PC-3 (cell line): ENCODE measurements around the gene TPRG1. TPM values are rescaled to one million over a fixed set of nuclear protein-coding genes. Genes with fewer than 3 reads are reported as not detected.

Source experiments
- ATAC-seq: fragments of 200-7000 bp; cut with Tn5 transposase; 2 replicates; pipeline ENCODE4 v1.9.1; 2020; ENCODE audit warnings: mild to moderate bottlenecking, moderate library complexity
- BruUV-seq: library from RNA; stranded (reverse); fragments of 400-500 nt; replicated peaks from 2 replicates; lab custom pipeline; 2021; lab: Mats Ljungman, UMichigan
- CTCF ChIA-PET: fragments of 300-600 bp; sonication (Branson Sonifier 250); formaldehyde crosslinking; loops from one replicate; lab custom pipeline; 2022; ENCODE audit warnings: antibody characterized with exemption; lab: Charles Lee
- POLR2A ChIA-PET: fragments of 300-600 bp; sonication (Branson Sonifier 250); formaldehyde crosslinking; loops from one replicate; lab custom pipeline; 2022; ENCODE audit warnings: antibody characterized with exemption; ENCODE audit not compliant: unreplicated experiment; lab: Charles Lee
- DNase-seq: peaks from one replicate; pipeline ENCODE4 v3.0.0-alpha.2; 2015
- H2AFZ ChIP-seq: fragments of 300-600 bp; sonication (generic); 2 replicates; pipeline ENCODE4 v1.6.0; 2016; ENCODE audit warnings: antibody characterized with exemption, low read length
- H3F3A ChIP-seq: fragments of 300-600 bp; sonication (generic); one replicate; pipeline ENCODE4 v1.6.0; 2017; ENCODE audit warnings: antibody characterized with exemption, low read length, control low read depth, mild to moderate bottlenecking; ENCODE audit not compliant: unreplicated experiment
- H3K27ac ChIP-seq: fragments of 300-600 bp; sonication (generic); 2 replicates; pipeline ENCODE4 v1.5.1; 2016; ENCODE audit warnings: mild to moderate bottlenecking, low read length
- H3K27me3 ChIP-seq: fragments of 300-600 bp; sonication (generic); 2 replicates; pipeline ENCODE4 v1.6.1; 2016; ENCODE audit warnings: low read length, mixed read lengths
- H3K36me3 ChIP-seq: fragments of 300-600 bp; sonication (generic); 2 replicates; pipeline ENCODE4 v1.6.1; 2016; ENCODE audit warnings: low read depth, mixed run types, low read length, mixed read lengths
- H3K4me1 ChIP-seq: fragments of 300-600 bp; sonication (generic); 2 replicates; pipeline ENCODE4 v1.5.1; 2016; ENCODE audit warnings: low read length; ENCODE audit not compliant: insufficient read depth
- H3K4me2 ChIP-seq: fragments of 300-600 bp; sonication (generic); 2 replicates; pipeline ENCODE4 v1.6.0; 2016; ENCODE audit warnings: low read length
- H3K4me3 ChIP-seq: fragments of 300-600 bp; sonication (generic); 2 replicates; pipeline ENCODE4 v1.5.1; 2016; ENCODE audit warnings: mild to moderate bottlenecking, low read length, mixed read lengths
- H3K79me2 ChIP-seq: fragments of 300-600 bp; sonication (generic); 2 replicates; pipeline ENCODE4 v1.6.1; 2017; ENCODE audit warnings: low read length, mixed read lengths
- H3K9ac ChIP-seq: fragments of 300-600 bp; sonication (generic); 2 replicates; pipeline ENCODE4 v1.6.0; 2016; ENCODE audit warnings: mild to moderate bottlenecking, low read length
- H3K9me2 ChIP-seq: fragments of 300-600 bp; sonication (generic); replicated peaks from 2 replicates; pipeline ENCODE4 v1.6.1; 2016; ENCODE audit warnings: mixed run types, low read length, mixed read lengths
- H3K9me3 ChIP-seq: fragments of 300-600 bp; sonication (generic); 2 replicates; pipeline ENCODE4 v1.6.1; 2016; ENCODE audit warnings: low read length, mixed read lengths
- H4K20me1 ChIP-seq: fragments of 300-600 bp; sonication (generic); 2 replicates; pipeline ENCODE4 v1.6.1; 2016; ENCODE audit warnings: low read length, mixed read lengths
- CTCF ChIP-seq: fragments of 300-600 bp; sonication (generic); conservative IDR thresholded peaks from 2 replicates; pipeline ENCODE4 v1.5.1; 2017; ENCODE audit warnings: antibody characterized with exemption, low read depth, mild to moderate bottlenecking, low read length
- EZH2 ChIP-seq: fragments of 300-600 bp; sonication (generic); IDR thresholded peaks from one replicate; pipeline ENCODE4 v1.6.1; 2017; ENCODE audit warnings: antibody characterized with exemption, mild to moderate bottlenecking, low read length; ENCODE audit not compliant: unreplicated experiment
- EZH2phosphoT487 ChIP-seq: fragments of 300-600 bp; sonication (generic); IDR thresholded peaks from 2 replicates; pipeline ENCODE4 v1.6.1; 2018; ENCODE audit warnings: mild to moderate bottlenecking, antibody characterized with exemption, low read length, borderline replicate concordance
- intact Hi-C: fragments of 100-400 bp; cut with micrococcal nuclease; formaldehyde crosslinking; loops from 2 replicates; pipeline ENCODE4 v1.9.0; 2023
- total RNA-seq: library from RNA; depleted of rRNA; stranded (reverse); fragments of >200 nt; gene quantifications from 2 replicates; pipeline ENCODE4 v1.2.3, GENCODE V29; 2014

TPRG1 gene
- total RNA-seq, 1 experiment from 2014 or later, result 1.2 TPM

DNA sequence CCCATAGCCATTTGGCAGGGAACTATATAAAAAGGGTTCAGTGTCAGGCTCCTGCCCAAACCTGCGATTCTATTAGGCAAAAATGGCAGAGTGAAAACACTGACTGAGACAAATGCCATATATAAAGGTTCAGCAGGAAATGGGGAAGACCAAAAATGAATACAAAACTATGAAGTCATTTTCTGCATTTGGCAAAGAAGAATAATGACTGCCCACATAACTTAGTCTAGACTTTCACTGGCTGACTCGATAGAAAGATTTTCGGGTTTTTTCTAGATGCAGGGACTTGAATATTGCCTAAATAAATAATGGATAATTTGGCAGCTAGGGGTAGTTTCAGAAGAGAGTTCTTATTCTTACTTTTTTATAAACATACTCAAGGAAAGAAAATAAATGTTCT, 178.0 kb downstream of the TPRG1 start:
- POLR2A ChIA-PET, result no interaction called here
- CTCF ChIA-PET, result interaction anchor here (0.6 kb wide), 1 partner anchor 267 kb away, joined by 3 read pairs; no protein-coding TSS in a partner anchor
- Histone ChIP-seq H3K79me2 (no peaks in the 10 kb centered on the region), H3K27me3 (no peaks in the 10 kb centered on the region), H2AFZ (no peak overlapping the region), H3K27ac (no peak overlapping the region), H3F3A (peaks cover 8% of the 10 kb centered on the region), H3K4me1 (peaks cover 22% of the 10 kb centered on the region), H3K9me2 (no peaks in the 10 kb centered on the region), H3K36me3 (no peaks in the 10 kb centered on the region), H3K4me2 (no peak overlapping the region), H3K9me3 (no peaks in the 10 kb centered on the region), H4K20me1 (no peaks in the 10 kb centered on the region), H3K9ac (no peak overlapping the region), H3K4me3 (no peak overlapping the region)
- BruUV-seq, result no TSS peak
- ATAC-seq (no peak), DNase-seq (no peak)
- no peak for TF ChIP-seq CTCF
- TF ChIP-seq EZH2phosphoT487, result no peak
- no peak for TF ChIP-seq EZH2
- intact Hi-C loops, result no loop called here

GRCh38 chr3:189353318-189353965, 181.7 kb downstream of the TPRG1 start:
- H3K9me2 ChIP-seq, result no peaks in the 10 kb centered on the region
- H3K36me3 ChIP-seq, result no peaks in the 10 kb centered on the region
- DNase-seq (peak; percentile 64), ATAC-seq (peak; percentile 44)
- H3K4me2 ChIP-seq, result peak overlapping the region; percentile 74
- CTCF ChIA-PET, result interaction anchor here (0.6 kb wide), 1 partner anchor 43 kb away, joined by 6 read pairs; no protein-coding TSS in a partner anchor
- TF ChIP-seq EZH2phosphoT487 (no peak), EZH2 (no peak), CTCF (no peak)
- no peaks in the 10 kb centered on the region for H3K9me3 ChIP-seq
- no peaks in the 10 kb centered on the region for H3K27me3 ChIP-seq
- H3F3A ChIP-seq, result peaks cover 8% of the 10 kb centered on the region
- H3K4me1 ChIP-seq, result peaks cover 38% of the 10 kb centered on the region
- peak overlapping the region; percentile 42 for H3K9ac ChIP-seq
- POLR2A ChIA-PET, result interaction anchor here (0.6 to 0.9 kb wide), 3 partner anchors 39 to 1615 kb away, joined by 3 to 11 read pairs (median 3); no protein-coding TSS in a partner anchor
- peak overlapping the region; percentile 23; the same call in 1 of the 2 replicates for H3K4me3 ChIP-seq
- no peaks in the 10 kb centered on the region for H3K79me2 ChIP-seq
- no peaks in the 10 kb centered on the region for H4K20me1 ChIP-seq
- peak overlapping the region; percentile 92 for H3K27ac ChIP-seq
- peak overlapping the region; percentile 44 for H2AFZ ChIP-seq
- TSS peak; percentile 80 for BruUV-seq
- intact Hi-C loops, result no loop called here
